Type B pancreatic cell (in vitro differentiated cells): ENCODE data around the gene RAB37. TPM values are rescaled to one million over a fixed set of nuclear protein-coding genes. Genes with fewer than 3 reads are reported as not detected.

Source experiments
- DNase-seq: peaks from one replicate; pipeline ENCODE4 v3.0.0; 2021; ENCODE audit warnings: mixed read lengths; ENCODE audit not compliant: unreplicated experiment; ENCODE audit errors: extremely low spot score
- H3K27ac Mint-ChIP-seq: 2 replicates; pipeline ENCODE4 v1.8.0; 2021; ENCODE audit warnings: mild to moderate bottlenecking, mixed read lengths
- H3K27me3 Mint-ChIP-seq: 2 replicates; pipeline ENCODE4 v1.8.0; 2021; ENCODE audit warnings: mixed read lengths
- H3K36me3 Mint-ChIP-seq: 2 replicates; pipeline ENCODE4 v1.8.0; 2021; ENCODE audit warnings: mixed read lengths
- H3K4me1 Mint-ChIP-seq: one replicate; pipeline ENCODE4 v1.8.0; 2021; ENCODE audit warnings: mixed read lengths; ENCODE audit not compliant: unreplicated experiment
- H3K4me3 Mint-ChIP-seq: 2 replicates; pipeline ENCODE4 v1.8.0; 2021; ENCODE audit warnings: mild to moderate bottlenecking, mixed read lengths
- H3K9me3 Mint-ChIP-seq: 2 replicates; pipeline ENCODE4 v1.8.0; 2021; ENCODE audit warnings: mixed read lengths
- total RNA-seq: library from RNA; stranded (reverse); gene quantifications from 2 replicates; pipeline ENCODE4 v1.2.1, GENCODE V29; 2021; ENCODE audit warnings: low replicate concordance
- TF ChIP-seq, protein P1 (sequence below): fragments of 200-600 bp; sonication (generic); conservative IDR thresholded peaks from 2 replicates; pipeline ENCODE4 v1.5.0; 2021; ENCODE audit warnings: antibody characterized with exemption, mild to moderate bottlenecking

The RAB37 gene
- total RNA-seq, 1 donor from 2014 or later = 3.4 TPM

DNA sequence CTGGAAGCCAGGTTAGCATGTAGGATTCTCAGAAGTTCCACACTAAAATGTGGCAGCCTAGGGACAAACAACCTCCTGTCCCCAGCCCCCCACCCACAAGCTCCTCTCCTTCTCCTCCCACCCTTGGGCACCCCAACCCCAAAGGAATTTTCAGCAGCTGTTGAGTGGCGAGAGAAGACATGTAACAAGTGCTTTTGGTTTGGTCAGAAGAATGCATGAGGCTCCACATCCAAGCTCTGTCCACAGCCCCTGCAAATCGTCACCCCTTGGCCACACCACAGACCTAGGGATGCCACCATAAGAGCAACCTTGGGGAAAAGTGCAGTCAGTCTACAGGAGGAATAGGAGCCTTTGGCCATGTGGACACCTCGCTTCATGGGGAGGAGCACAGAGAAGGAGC, 11.9 kb upstream of the RAB37 start:
- Mint-ChIP-seq H3K36me3 (no peaks in the 10 kb centered on the region), H3K4me3 (no peak overlapping the region), H3K27me3 (peaks cover 13% of the 10 kb centered on the region), H3K27ac (no peak overlapping the region), H3K4me1 (no peaks in the 10 kb centered on the region), H3K9me3 (no peaks in the 10 kb centered on the region)
- TF ChIP-seq, protein P1, sequence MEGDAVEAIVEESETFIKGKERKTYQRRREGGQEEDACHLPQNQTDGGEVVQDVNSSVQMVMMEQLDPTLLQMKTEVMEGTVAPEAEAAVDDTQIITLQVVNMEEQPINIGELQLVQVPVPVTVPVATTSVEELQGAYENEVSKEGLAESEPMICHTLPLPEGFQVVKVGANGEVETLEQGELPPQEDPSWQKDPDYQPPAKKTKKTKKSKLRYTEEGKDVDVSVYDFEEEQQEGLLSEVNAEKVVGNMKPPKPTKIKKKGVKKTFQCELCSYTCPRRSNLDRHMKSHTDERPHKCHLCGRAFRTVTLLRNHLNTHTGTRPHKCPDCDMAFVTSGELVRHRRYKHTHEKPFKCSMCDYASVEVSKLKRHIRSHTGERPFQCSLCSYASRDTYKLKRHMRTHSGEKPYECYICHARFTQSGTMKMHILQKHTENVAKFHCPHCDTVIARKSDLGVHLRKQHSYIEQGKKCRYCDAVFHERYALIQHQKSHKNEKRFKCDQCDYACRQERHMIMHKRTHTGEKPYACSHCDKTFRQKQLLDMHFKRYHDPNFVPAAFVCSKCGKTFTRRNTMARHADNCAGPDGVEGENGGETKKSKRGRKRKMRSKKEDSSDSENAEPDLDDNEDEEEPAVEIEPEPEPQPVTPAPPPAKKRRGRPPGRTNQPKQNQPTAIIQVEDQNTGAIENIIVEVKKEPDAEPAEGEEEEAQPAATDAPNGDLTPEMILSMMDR = no peak
- DNase-seq = no peak

DNA sequence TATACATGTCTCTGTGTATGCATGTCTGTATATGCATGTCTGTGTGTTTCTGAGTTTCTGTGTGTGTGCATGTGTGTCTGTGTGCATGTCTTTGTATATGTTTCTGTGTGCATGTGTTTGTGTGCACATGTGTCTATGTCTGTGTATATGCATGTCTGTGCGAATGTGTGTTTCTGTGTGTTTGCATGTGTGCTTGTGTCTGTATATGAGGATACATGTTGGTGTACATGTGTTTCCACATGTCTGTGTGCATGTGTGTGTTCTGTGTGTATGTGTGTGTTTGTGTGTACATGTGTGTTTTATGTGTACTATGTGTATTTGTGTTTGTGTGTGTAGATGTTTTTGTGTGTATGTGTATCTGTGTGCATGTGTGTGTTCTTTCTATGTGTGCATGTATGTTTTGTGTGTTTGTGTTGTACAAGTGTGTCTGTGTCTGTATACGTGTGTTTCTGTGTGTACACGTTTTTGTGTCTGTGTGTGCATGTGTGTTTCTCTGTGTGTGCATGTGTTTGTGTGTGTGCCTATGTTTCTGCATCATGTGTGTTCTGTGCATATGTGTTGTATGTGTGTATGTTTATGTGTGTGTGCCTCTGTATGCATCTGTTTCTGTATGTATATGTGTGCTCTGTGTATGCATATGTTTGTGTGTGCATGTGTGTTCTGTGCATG, 8.9 kb upstream of the RAB37 start:
- no peak overlapping the region for H3K27ac Mint-ChIP-seq
- no peaks in the 10 kb centered on the region for H3K9me3 Mint-ChIP-seq
- no peaks in the 10 kb centered on the region for H3K36me3 Mint-ChIP-seq
- peaks cover 4% of the 10 kb centered on the region for H3K27me3 Mint-ChIP-seq
- TF ChIP-seq, protein P1 = no peak
- no peaks in the 10 kb centered on the region for H3K4me1 Mint-ChIP-seq
- no peak for DNase-seq
- H3K4me3 Mint-ChIP-seq = no peak overlapping the region

DNA sequence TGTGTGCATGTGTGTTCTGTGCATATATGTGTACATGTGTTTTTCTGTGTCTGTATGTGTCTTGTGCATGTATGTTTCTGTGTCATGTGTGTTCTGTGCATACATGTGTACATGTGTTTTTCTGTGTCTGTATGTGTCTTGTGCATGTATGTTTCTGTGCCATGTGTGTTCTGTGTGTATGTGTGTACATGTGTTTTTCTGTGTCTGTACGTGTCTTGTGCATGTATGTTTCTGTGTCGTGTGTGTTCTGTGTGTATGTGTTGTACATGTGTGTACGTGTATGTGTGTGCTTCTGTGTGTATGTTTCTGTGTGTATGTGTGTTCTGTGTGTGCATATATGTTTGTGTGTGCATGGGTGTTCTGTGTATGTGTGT, 8.4 kb upstream of the RAB37 start:
- H3K4me1 Mint-ChIP-seq = no peaks in the 10 kb centered on the region
- H3K9me3 Mint-ChIP-seq = no peaks in the 10 kb centered on the region
- H3K27ac Mint-ChIP-seq = no peak overlapping the region
- H3K27me3 Mint-ChIP-seq = peaks cover 4% of the 10 kb centered on the region
- no peaks in the 10 kb centered on the region for H3K36me3 Mint-ChIP-seq
- TF ChIP-seq, protein P1 = no peak
- no peak for DNase-seq
- no peak overlapping the region for H3K4me3 Mint-ChIP-seq

DNA sequence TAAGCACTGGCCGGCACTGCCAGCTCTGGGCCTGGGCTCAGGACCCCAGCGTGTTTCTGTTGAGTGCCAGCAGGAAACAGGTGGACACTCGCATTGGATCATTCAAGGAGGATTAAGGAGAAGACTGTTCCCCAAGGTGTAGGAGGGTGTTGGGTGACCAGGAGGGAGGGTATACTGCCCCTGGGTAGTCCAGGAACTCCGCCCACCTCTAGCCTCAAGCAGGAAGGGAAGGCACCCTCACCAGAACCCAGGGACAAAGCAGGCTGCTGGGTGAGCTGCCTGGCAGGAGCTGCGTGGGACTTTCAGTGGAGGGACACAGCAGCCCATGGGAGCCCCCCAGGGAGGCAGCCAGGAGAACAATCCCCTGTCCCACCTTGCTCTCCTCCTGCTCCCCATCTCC, 7.7 kb upstream of the RAB37 start:
- Mint-ChIP-seq H3K4me1 (no peaks in the 10 kb centered on the region), H3K27ac (no peak overlapping the region), H3K27me3 (peaks cover 3% of the 10 kb centered on the region), H3K4me3 (no peak overlapping the region), H3K36me3 (no peaks in the 10 kb centered on the region), H3K9me3 (no peaks in the 10 kb centered on the region)
- TF ChIP-seq, protein P1 = no peak
- DNase-seq = no peak

DNA sequence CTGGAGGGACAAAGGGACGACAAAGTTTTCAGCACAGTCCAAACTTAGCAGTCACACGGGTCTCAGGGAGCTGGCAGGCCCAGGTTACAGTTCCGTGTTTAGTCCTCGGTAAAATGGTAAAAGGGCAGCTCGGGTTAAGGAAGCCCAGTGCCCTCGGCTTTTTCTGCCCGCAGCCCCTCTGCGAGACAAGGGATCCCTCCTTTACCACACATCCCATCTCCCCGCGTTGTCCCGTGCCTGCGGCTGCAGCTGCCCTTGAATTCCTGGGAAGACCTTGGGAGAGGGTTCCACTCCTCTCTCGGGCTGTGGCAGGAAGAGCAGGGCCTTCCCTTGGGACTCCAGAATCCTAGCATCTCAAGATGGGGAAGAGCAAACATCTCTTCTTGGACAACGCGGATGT, 7.2 kb upstream of the RAB37 start:
- Mint-ChIP-seq H3K4me3 (no peak overlapping the region), H3K27me3 (no peaks in the 10 kb centered on the region), H3K27ac (no peak overlapping the region), H3K9me3 (no peaks in the 10 kb centered on the region), H3K36me3 (no peaks in the 10 kb centered on the region), H3K4me1 (no peaks in the 10 kb centered on the region)
- DNase-seq = no peak
- TF ChIP-seq, protein P1 = no peak
